LNCaP clone FGC (cell line): ENCODE data around the gene MFN2.
"Not testable (repeated sequence)": the region's sequence is repeated elsewhere in the genome, so short reads cannot be mapped to it uniquely, and the experiment has no call there.

Experiments
- DNase-seq: peaks from one replicate; pipeline ENCODE4 v3.0.0-alpha.2; 2011; ENCODE audit warnings: low read depth
- H3K4me3 ChIP-seq: 2 replicates; pipeline ENCODE4 v1.5.1; 2011; ENCODE audit warnings: mild to moderate bottlenecking, low read depth, low read length, control low read depth
- CTCF ChIP-seq: IDR thresholded peaks from 2 replicates; pipeline ENCODE4 v1.5.1; 2012; ENCODE audit warnings: mild to moderate bottlenecking; ENCODE audit not compliant: control insufficient read depth, insufficient read depth; ENCODE audit errors: extremely low read depth

The MFN2 gene

GRCh38 chr1:12038356-12039163 is 58.3 kb downstream of the MFN2 start:
- DNase-seq: no peak
- H3K4me3 ChIP-seq: no peak overlapping the region
- TF ChIP-seq CTCF: no peak

- TF ChIP-seq CTCF: no peak
- H3K4me3 ChIP-seq: no peak overlapping the region
- no peak for DNase-seq
Observed at GRCh38 chr1:12039164-12039525, 58.9 kb downstream of the MFN2 start.

GRCh38 chr1:12039824-12040456 is 59.7 kb downstream of the MFN2 start:
- H3K4me3 ChIP-seq, DNase-seq: not testable (repeated sequence)

- DNase-seq: peak; percentile 58
- no peak for TF ChIP-seq CTCF
- H3K4me3 ChIP-seq: no peak overlapping the region
Observed at GRCh38 chr1:12040457-12041051, 60.3 kb downstream of the MFN2 start.

- DNase-seq, H3K4me3 ChIP-seq: not testable (repeated sequence)
Observed at GRCh38 chr1:12044187-12044877, 64.1 kb downstream of the MFN2 start.

GRCh38 chr1:12046749-12047119 is 66.5 kb downstream of the MFN2 start:
- H3K4me3 ChIP-seq: no peak overlapping the region
- DNase-seq: no peak
- TF ChIP-seq CTCF: no peak

GRCh38 chr1:12047120-12047876 is 67.1 kb downstream of the MFN2 start:
- no peak overlapping the region for H3K4me3 ChIP-seq
- no peak for DNase-seq
- no peak for TF ChIP-seq CTCF
